Activated naive CD8-positive, alpha-beta T cell treated with anti-CD3 and anti-CD28 coated beads, Interleukin-2, amount 50 U/mL, for 16 hours (primary cell): ENCODE data around the gene FHOD3.
"Not testable (repeated sequence)": the region's sequence is repeated elsewhere in the genome, so short reads cannot be mapped to it uniquely, and the experiment has no call there.

Experiments used
- DNase-seq: peaks from one replicate; pipeline ENCODE4 v3.0.0-alpha.2; 2020; ENCODE audit warnings: low read depth, low spot score

The FHOD3 gene

GRCh38 chr18:36702401-36703013, 405.0 kb downstream of the FHOD3 start:
- DNase-seq: no peak

GRCh38 chr18:36704156-36704555, 406.6 kb downstream of the FHOD3 start:
- no peak for DNase-seq

- DNase-seq: no peak
Measured at GRCh38 chr18:36706134-36706881, 408.8 kb downstream of the FHOD3 start.

GRCh38 chr18:36708366-36708765, 410.9 kb downstream of the FHOD3 start:
- no peak for DNase-seq

GRCh38 chr18:36709315-36709714, 411.8 kb downstream of the FHOD3 start:
- no peak for DNase-seq

- DNase-seq: no peak
Measured at GRCh38 chr18:36711014-36711725, 413.7 kb downstream of the FHOD3 start.

- DNase-seq: no peak
Measured at GRCh38 chr18:36711813-36712444, 414.4 kb downstream of the FHOD3 start.

- no peak for DNase-seq
Measured at GRCh38 chr18:36714476-36714875, 417.0 kb downstream of the FHOD3 start.

- no peak for DNase-seq
Measured at GRCh38 chr18:36717422-36718110, 420.1 kb downstream of the FHOD3 start.

GRCh38 chr18:36718705-36719328, 421.3 kb downstream of the FHOD3 start:
- DNase-seq: no peak

- DNase-seq: no peak
Measured at GRCh38 chr18:36719630-36720029, 422.1 kb downstream of the FHOD3 start.

- not testable (repeated sequence) for DNase-seq
Measured at GRCh38 chr18:36721351-36721750, 423.8 kb downstream of the FHOD3 start.

GRCh38 chr18:36724169-36724568, 426.7 kb downstream of the FHOD3 start:
- no peak for DNase-seq

- no peak for DNase-seq
Measured at GRCh38 chr18:36724591-36725001, 427.1 kb downstream of the FHOD3 start.

GRCh38 chr18:36728345-36728744, 430.8 kb downstream of the FHOD3 start:
- DNase-seq: no peak

GRCh38 chr18:36729197-36729596, 431.7 kb downstream of the FHOD3 start:
- DNase-seq: no peak

- no peak for DNase-seq
Measured at GRCh38 chr18:36732264-36732663, 434.8 kb downstream of the FHOD3 start.

GRCh38 chr18:36733150-36733549, 435.6 kb downstream of the FHOD3 start:
- DNase-seq: no peak

- DNase-seq: no peak
Measured at GRCh38 chr18:36734596-36734995, 437.1 kb downstream of the FHOD3 start.

GRCh38 chr18:36735130-36735529, 437.6 kb downstream of the FHOD3 start:
- DNase-seq: no peak

- DNase-seq: no peak
Measured at GRCh38 chr18:36736094-36736493, 438.6 kb downstream of the FHOD3 start.
